Caco-2 (cell line): ENCODE measurements around the gene TEX14. TPM values are rescaled to one million over a fixed set of nuclear protein-coding genes. Genes with fewer than 3 reads are reported as not detected.

Experiments used
- BruUV-seq: library from RNA; stranded (reverse); fragments of 400-500 nt; replicated peaks from 2 replicates; lab custom pipeline; 2021; lab: Mats Ljungman, UMichigan
- CTCF ChIA-PET: fragments of 300-600 bp; sonication (Branson Sonifier 250); formaldehyde crosslinking; loops from one replicate; lab custom pipeline; 2022; ENCODE audit warnings: antibody characterized with exemption; lab: Charles Lee
- POLR2A ChIA-PET: fragments of 300-600 bp; sonication (Branson Sonifier 250); formaldehyde crosslinking; loops from one replicate; lab custom pipeline; 2022; ENCODE audit warnings: antibody characterized with exemption; lab: Charles Lee
- DNase-seq, 2 experiments: peaks; one replicate each; pipeline versions ENCODE4 v3.0.0 to v3.0.0-alpha.2; 2020 to 2022
- H3K27me3 ChIP-seq: replicated peaks from 2 replicates; pipeline ENCODE4 v1.6.0; 2011; ENCODE audit warnings: low read length; ENCODE audit not compliant: control insufficient read depth, insufficient read depth
- H3K36me3 ChIP-seq: 2 replicates; pipeline ENCODE4 v1.5.1; 2011; ENCODE audit warnings: low read length; ENCODE audit not compliant: control insufficient read depth, insufficient read depth
- H3K4me1 ChIP-seq: fragments of 250-450 bp; sonication (Bioruptor Pico); 2 replicates; pipeline ENCODE4 v1.5.1; 2020; ENCODE audit warnings: mild to moderate bottlenecking
- H3K4me3 ChIP-seq: 2 replicates; pipeline ENCODE4 v1.5.1; 2011; ENCODE audit warnings: low read depth, mild to moderate bottlenecking, control low read depth, low read length
- H3K9me3 ChIP-seq: fragments of 250-450 bp; sonication (Bioruptor Pico); 2 replicates; pipeline ENCODE4 v1.5.1; 2020; ENCODE audit warnings: mild to moderate bottlenecking, moderate library complexity
- H3K27ac Mint-ChIP-seq: one replicate; pipeline ENCODE4 v1.8.0; 2022; ENCODE audit warnings: mixed read lengths; ENCODE audit not compliant: unreplicated experiment
- H3K27me3 Mint-ChIP-seq: one replicate; pipeline ENCODE4 v1.8.0; 2022; ENCODE audit warnings: mixed read lengths; ENCODE audit not compliant: insufficient read depth, unreplicated experiment
- H3K36me3 Mint-ChIP-seq: one replicate; pipeline ENCODE4 v1.8.0; 2022; ENCODE audit warnings: mild to moderate bottlenecking, mixed read lengths; ENCODE audit not compliant: insufficient read depth, unreplicated experiment
- H3K4me1 Mint-ChIP-seq: one replicate; pipeline ENCODE4 v1.8.0; 2022; ENCODE audit warnings: low read depth, mixed read lengths; ENCODE audit not compliant: unreplicated experiment
- H3K4me3 Mint-ChIP-seq: one replicate; pipeline ENCODE4 v1.8.0; 2022; ENCODE audit warnings: mild to moderate bottlenecking, moderate library complexity, mixed read lengths; ENCODE audit not compliant: unreplicated experiment
- H3K9me3 Mint-ChIP-seq: one replicate; pipeline ENCODE4 v1.8.0; 2022; ENCODE audit warnings: mixed read lengths; ENCODE audit not compliant: unreplicated experiment
- intact Hi-C: fragments of 100-400 bp; cut with micrococcal nuclease; formaldehyde crosslinking; loops from one replicate; pipeline ENCODE4 v1.10.0; 2022; ENCODE audit not compliant: unreplicated experiment
- total RNA-seq: library from RNA; stranded (reverse); gene quantifications from 2 replicates; pipeline ENCODE4 v1.2.3, GENCODE V29; 2022
- TF ChIP-seq, protein P1 (sequence below), 2 experiments: fragments of 200-600 bp in 1 of 2; IDR thresholded peaks; 1 replicate in 1 of 2; 2 replicates in 1 of 2; pipeline versions ENCODE4 v1.5.1 to v1.8.0; 2011 to 2022; ENCODE audit warnings: antibody characterized with exemption in 1 of 2, control low read depth in 1 of 2, inconsistent platforms in 1 of 2, low read depth in 1 of 2, low read length in 1 of 2, mild to moderate bottlenecking in 1 of 2, moderate library complexity in 1 of 2; ENCODE audit not compliant: insufficient read depth in 1 of 2, severe bottlenecking in 1 of 2, unreplicated experiment in 1 of 2

TEX14 gene
- total RNA-seq, 1 experiment from 2014 or later: 0.54 TPM

DNA sequence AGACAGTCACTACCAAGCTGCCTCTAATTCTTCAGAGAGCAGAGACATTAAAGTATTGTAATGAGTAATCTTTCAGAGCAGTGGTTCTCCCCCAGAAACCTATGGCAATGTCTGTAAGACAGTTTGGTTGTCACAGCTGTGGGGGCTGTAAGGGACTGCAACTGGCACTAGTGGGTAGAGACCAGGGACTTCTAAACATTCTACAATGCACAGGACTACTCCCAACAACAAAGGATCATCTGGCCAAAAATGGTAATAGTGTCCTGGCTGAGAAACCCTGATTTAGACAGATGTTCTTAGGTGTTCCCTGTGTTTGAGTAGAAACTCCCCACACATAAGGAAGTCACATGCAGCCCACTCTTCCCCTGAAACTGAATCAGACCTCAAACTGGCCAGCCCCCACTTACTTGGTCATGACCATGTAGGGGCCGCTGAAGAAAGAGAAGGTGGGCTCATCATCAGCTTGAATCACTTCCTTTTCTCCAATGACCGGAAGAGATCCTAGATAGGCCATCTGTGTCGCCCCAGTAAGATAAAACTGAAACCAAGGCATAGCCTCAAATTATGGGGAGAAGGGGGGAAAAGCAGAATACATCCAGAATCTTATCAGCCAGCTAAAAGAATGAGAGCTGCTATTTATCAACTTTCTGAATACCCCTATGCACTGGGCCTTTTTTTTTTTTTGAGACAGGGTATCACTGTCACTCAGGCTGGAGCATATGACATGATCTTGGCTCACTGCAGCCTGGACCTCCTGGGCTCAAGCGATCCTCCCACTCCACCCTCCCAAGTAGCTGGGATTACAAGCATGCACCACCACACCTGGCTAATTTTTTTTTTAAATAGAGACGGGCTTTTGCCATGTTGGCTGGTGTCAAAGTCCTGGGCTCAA lies 75.8 kb downstream of the TEX14 start:
- no peaks in the 10 kb centered on the region for H3K36me3 ChIP-seq
- H3K9me3 ChIP-seq: no peaks in the 10 kb centered on the region
- H3K4me1 ChIP-seq: 0 out of 2 replicates have a peak, but pooled peaks cover 4% of the 10 kb centered on the region
- H3K4me1 Mint-ChIP-seq: peaks cover 10% of the 10 kb centered on the region
- TF ChIP-seq, protein P1, sequence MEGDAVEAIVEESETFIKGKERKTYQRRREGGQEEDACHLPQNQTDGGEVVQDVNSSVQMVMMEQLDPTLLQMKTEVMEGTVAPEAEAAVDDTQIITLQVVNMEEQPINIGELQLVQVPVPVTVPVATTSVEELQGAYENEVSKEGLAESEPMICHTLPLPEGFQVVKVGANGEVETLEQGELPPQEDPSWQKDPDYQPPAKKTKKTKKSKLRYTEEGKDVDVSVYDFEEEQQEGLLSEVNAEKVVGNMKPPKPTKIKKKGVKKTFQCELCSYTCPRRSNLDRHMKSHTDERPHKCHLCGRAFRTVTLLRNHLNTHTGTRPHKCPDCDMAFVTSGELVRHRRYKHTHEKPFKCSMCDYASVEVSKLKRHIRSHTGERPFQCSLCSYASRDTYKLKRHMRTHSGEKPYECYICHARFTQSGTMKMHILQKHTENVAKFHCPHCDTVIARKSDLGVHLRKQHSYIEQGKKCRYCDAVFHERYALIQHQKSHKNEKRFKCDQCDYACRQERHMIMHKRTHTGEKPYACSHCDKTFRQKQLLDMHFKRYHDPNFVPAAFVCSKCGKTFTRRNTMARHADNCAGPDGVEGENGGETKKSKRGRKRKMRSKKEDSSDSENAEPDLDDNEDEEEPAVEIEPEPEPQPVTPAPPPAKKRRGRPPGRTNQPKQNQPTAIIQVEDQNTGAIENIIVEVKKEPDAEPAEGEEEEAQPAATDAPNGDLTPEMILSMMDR (IDR thresholded peaks at IDR 0.05; ENCODE audit: insufficient read depth in 1 of 2, low read depth in 1 of 2, low read length in 1 of 2, severe bottlenecking in 1 of 2, unreplicated experiment in 1 of 2): no peak
- H3K27me3 ChIP-seq: no peaks in the 10 kb centered on the region
- H3K4me3 Mint-ChIP-seq: no peak overlapping the region
- BruUV-seq: no TSS peak
- no peak overlapping the region for H3K27ac Mint-ChIP-seq
- no peaks in the 10 kb centered on the region for H3K9me3 Mint-ChIP-seq
- DNase-seq: no peak
- ChIA-PET POLR2A (no interaction called here), CTCF (no interaction called here)
- H3K36me3 Mint-ChIP-seq: no peaks in the 10 kb centered on the region
- intact Hi-C loops: no loop called here
- no peaks in the 10 kb centered on the region for H3K27me3 Mint-ChIP-seq
- no peak overlapping the region for H3K4me3 ChIP-seq

GRCh38 chr17:58614859-58615459 lies 76.9 kb downstream of the TEX14 start:
- no peaks in the 10 kb centered on the region for H3K9me3 ChIP-seq
- H3K4me1 ChIP-seq: 0 out of 2 replicates have a peak, but pooled peaks cover 4% of the 10 kb centered on the region
- H3K4me1 Mint-ChIP-seq: peaks cover 10% of the 10 kb centered on the region
- no peaks in the 10 kb centered on the region for H3K36me3 ChIP-seq
- TF ChIP-seq, protein P1 (IDR thresholded peaks at IDR 0.05; ENCODE audit: insufficient read depth in 1 of 2, low read depth in 1 of 2, low read length in 1 of 2, severe bottlenecking in 1 of 2, unreplicated experiment in 1 of 2): no peak
- intact Hi-C loops: no loop called here
- no peaks in the 10 kb centered on the region for H3K9me3 Mint-ChIP-seq
- H3K4me3 Mint-ChIP-seq: no peak overlapping the region
- H3K27me3 Mint-ChIP-seq: no peaks in the 10 kb centered on the region
- no peak for DNase-seq
- BruUV-seq: no TSS peak
- ChIA-PET CTCF (no interaction called here), POLR2A (interaction anchor here (1.5 kb wide), 1 partner anchor 17 kb away, joined by 8 read pairs; no protein-coding TSS in a partner anchor)
- H3K27me3 ChIP-seq: no peaks in the 10 kb centered on the region
- H3K4me3 ChIP-seq: no peak overlapping the region
- no peak overlapping the region for H3K27ac Mint-ChIP-seq
- H3K36me3 Mint-ChIP-seq: no peaks in the 10 kb centered on the region

- Histone ChIP-seq H3K9me3 (no peaks in the 10 kb centered on the region), H3K36me3 (no peaks in the 10 kb centered on the region), H3K27me3 (no peaks in the 10 kb centered on the region), H3K4me3 (no peak overlapping the region), H3K4me1 (no peaks in the 10 kb centered on the region)
- ChIA-PET CTCF (no interaction called here), POLR2A (no interaction called here)
- Mint-ChIP-seq H3K36me3 (no peaks in the 10 kb centered on the region), H3K4me1 (no peaks in the 10 kb centered on the region), H3K27ac (no peak overlapping the region), H3K9me3 (no peaks in the 10 kb centered on the region), H3K4me3 (no peak overlapping the region), H3K27me3 (no peaks in the 10 kb centered on the region)
- intact Hi-C loops: no loop called here
- DNase-seq: no peak
- TF ChIP-seq, protein P1 (IDR thresholded peaks at IDR 0.05; ENCODE audit: insufficient read depth in 1 of 2, low read depth in 1 of 2, low read length in 1 of 2, severe bottlenecking in 1 of 2, unreplicated experiment in 1 of 2): no peak
- no TSS peak for BruUV-seq
Observed at GRCh38 chr17:58611331-58611730, 80.5 kb downstream of the TEX14 start.
